Spleen (tissue), 11 donors: ENCODE measurements around the gene UBE2E2. TPM values are rescaled to one million over a fixed set of nuclear protein-coding genes. Genes with fewer than 3 reads are reported as not detected.

Experiments
- DNase-seq: peaks from one replicate; pipeline ENCODE4 v3.0.0-alpha.2; 2020
- H3K27ac ChIP-seq, 8 donors: fragments of 200-600 bp; sonication (generic) in 7 of 8; 1 replicate in 4 of 8; 2 replicates in 4 of 8; pipeline versions ENCODE4 v1.5.0 to v1.8.0; 2016 to 2021; ENCODE audit warnings: inconsistent platforms in 4 of 8, mild to moderate bottlenecking in 4 of 8, moderate library complexity in 1 of 8
- H3K27me3 ChIP-seq, 7 donors: fragments of 200-600 bp; sonication (generic) in 6 of 7; replicated peaks in 1 of 7; 1 replicate in 4 of 7; 2 replicates in 3 of 7; pipeline versions ENCODE4 v1.5.0 to v1.8.0; 2016 to 2021; ENCODE audit warnings: inconsistent platforms in 3 of 7, mild to moderate bottlenecking in 1 of 7
- H3K36me3 ChIP-seq, 6 donors: fragments of 200-600 bp; sonication (generic) in 5 of 6; 1 replicate in 4 of 6; 2 replicates in 2 of 6; pipeline versions ENCODE4 v1.5.0 to v1.8.0; 2016 to 2021; ENCODE audit warnings: inconsistent platforms in 2 of 6
- H3K4me1 ChIP-seq, 6 donors: fragments of 200-600 bp; sonication (generic) in 5 of 6; 1 replicate in 3 of 6; 2 replicates in 3 of 6; pipeline versions ENCODE4 v1.5.0 to v1.8.0; 2016 to 2021; ENCODE audit warnings: inconsistent platforms in 3 of 6
- H3K4me3 ChIP-seq, 8 donors: fragments of 200-600 bp; sonication (generic) in 7 of 8; 1 replicate in 4 of 8; 2 replicates in 4 of 8; pipeline versions ENCODE4 v1.5.0 to v1.8.0; 2016 to 2021; ENCODE audit warnings: inconsistent platforms in 4 of 8, mild to moderate bottlenecking in 4 of 8, moderate library complexity in 2 of 8
- H3K9me3 ChIP-seq, 8 donors: fragments of 200-600 bp; sonication (generic) in 7 of 8; 1 replicate in 4 of 8; 2 replicates in 4 of 8; pipeline versions ENCODE4 v1.5.0 to v1.8.0; 2016 to 2021; ENCODE audit warnings: inconsistent platforms in 4 of 8
- POLR2A ChIP-seq, 3 donors: fragments of 450-650 bp; IDR thresholded peaks; one replicate each; pipeline ENCODE4 v1.5.1; 2017; ENCODE audit warnings: antibody characterized with exemption in 3 of 3, mild to moderate bottlenecking in 1 of 3
- POLR2AphosphoS5 ChIP-seq, 3 donors: sonication (generic); formaldehyde crosslinking; IDR thresholded peaks; one replicate each; pipeline ENCODE4 v1.5.1; 2017; ENCODE audit warnings: antibody characterized with exemption in 3 of 3
- WGBS, 5 donors: extraction: QIAGEN DNeasy Blood & Tissue Kit in 3 of 5; methylation state at CpG; one replicate each; pipeline versions ENCODE4 v1.1.5 to v1.1.7; 2013 to 2018; 5-methylcytosine and 5-hydroxymethylcytosine counted together
- intact Hi-C: fragments of 100-400 bp; cut with DNase I; formaldehyde crosslinking; loops from one replicate; pipeline ENCODE4 v1.15.0; 2023; ENCODE audit warnings: low total_unique reads
- polyA plus RNA-seq, 3 donors: library from polyadenylated mRNA; stranded (reverse); fragments of 200-250 nt; gene quantifications; one replicate each; pipeline ENCODE4 v1.2.1, GENCODE V29; 2013
- total RNA-seq, 7 donors: library from RNA; depleted of rRNA in 3 of 7; stranded (reverse); fragments of >200 nt in 3 of 7; fragmentation: NEBNext Ultra II Directional in 4 of 7; extraction: Animal tissue kit (Norgen Biotek cat#: 25700) in 4 of 7; gene quantifications; one replicate each; pipeline versions ENCODE4 v1.1.0 to v1.2.1, GENCODE V29; 2016 to 2021
- TF ChIP-seq, protein P1 (sequence below), 11 experiments: fragments of 200-600 bp in 7 of 11; fragments of 450-650 bp in 4 of 11; sonication (generic) in 4 of 11; IDR thresholded peaks in 8 of 11; conservative IDR thresholded peaks in 3 of 11; 1 replicate in 7 of 11; 2 replicates in 4 of 11; pipeline versions ENCODE4 v1.4.0 to v1.8.0; 2016 to 2021; ENCODE audit warnings: antibody characterized with exemption in 11 of 11, inconsistent platforms in 4 of 11, mild to moderate bottlenecking in 1 of 11
- donor health status: healthy with polysubstance abuse.
- donor health status: DM: no; HTN: no; CAD: no; lungs with moderate emphysema.
- donor health status: DM: no; HTN: no; CAD: no.
- donor health status: Bipolar disorder and iron deficiency.
- donor health status: healthy.
- donor health status: DM: no; HTN: no; CAD: no.
- donor health status: DM: yes; HTN: yes; CAD: no.

The UBE2E2 gene
- total and polyA plus RNA-seq, 10 donors, result 27.9 to 87.6 (median 41.2) TPM

DNA sequence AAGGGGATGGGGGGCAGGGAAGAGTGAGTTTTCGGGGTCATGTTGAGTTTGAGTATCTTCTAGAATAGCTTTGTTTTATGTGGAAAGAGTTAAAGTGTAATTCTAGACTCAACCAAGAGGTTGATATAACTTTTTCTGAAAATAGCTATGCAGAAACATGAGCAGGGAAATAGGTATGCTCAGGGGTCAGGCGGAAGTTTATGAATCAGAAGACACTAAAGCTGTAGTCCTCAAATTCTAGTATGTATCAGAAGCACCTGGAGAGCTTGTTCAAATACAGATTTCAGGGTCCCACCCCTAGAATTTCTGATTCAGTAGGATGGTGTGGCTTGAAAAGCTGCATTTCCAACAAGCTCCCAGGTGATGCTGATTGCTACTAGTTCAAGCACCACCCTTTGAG, 37.6 kb upstream of the UBE2E2 start:
- no peak for DNase-seq
- 84 to 91% (median 87%) methylated on average over 2 of the region's 2 CpGs for WGBS, 5 donors
- Histone ChIP-seq H3K27ac (no peak overlapping the region), H3K27me3 (no peaks in the 10 kb centered on the region), H3K36me3 (no peaks in the 10 kb centered on the region), H3K9me3 (no peaks in the 10 kb centered on the region), H3K4me1 (peaks cover 0 to 8% (median 0%) of the 10 kb centered on the region in 6 donors), H3K4me3 (no peak overlapping the region)
- intact Hi-C loops, result no loop called here
- TF ChIP-seq, protein P1, sequence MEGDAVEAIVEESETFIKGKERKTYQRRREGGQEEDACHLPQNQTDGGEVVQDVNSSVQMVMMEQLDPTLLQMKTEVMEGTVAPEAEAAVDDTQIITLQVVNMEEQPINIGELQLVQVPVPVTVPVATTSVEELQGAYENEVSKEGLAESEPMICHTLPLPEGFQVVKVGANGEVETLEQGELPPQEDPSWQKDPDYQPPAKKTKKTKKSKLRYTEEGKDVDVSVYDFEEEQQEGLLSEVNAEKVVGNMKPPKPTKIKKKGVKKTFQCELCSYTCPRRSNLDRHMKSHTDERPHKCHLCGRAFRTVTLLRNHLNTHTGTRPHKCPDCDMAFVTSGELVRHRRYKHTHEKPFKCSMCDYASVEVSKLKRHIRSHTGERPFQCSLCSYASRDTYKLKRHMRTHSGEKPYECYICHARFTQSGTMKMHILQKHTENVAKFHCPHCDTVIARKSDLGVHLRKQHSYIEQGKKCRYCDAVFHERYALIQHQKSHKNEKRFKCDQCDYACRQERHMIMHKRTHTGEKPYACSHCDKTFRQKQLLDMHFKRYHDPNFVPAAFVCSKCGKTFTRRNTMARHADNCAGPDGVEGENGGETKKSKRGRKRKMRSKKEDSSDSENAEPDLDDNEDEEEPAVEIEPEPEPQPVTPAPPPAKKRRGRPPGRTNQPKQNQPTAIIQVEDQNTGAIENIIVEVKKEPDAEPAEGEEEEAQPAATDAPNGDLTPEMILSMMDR (IDR thresholded peaks at IDR 0.05 in 8 of 11, conservative IDR thresholded peaks at IDR 0.05 in 3 of 11), result no peak
- TF ChIP-seq POLR2AphosphoS5 (IDR thresholded peaks at IDR 0.05) (no peak), POLR2A (IDR thresholded peaks at IDR 0.05) (no peak)

DNA sequence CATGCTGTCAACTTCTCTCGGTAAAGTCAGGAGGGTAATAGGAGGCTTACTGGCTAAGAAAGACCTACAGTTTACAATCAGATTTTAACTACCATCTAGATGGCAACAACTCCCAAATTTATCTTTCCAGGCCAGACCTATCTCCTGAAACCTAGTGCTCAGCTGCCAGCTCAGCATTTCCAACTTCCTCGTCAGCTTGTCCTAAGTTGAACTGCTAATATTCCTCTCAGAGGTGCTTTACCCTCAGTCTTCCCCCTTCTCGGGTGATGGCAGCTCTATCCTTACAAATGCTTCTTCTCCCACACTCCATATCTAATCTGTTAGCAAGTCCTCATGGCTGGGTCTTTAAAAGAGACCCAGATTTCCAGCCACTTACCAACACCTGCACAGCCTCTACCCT, 36.9 kb upstream of the UBE2E2 start:
- Histone ChIP-seq H3K36me3 (no peaks in the 10 kb centered on the region), H3K27ac (no peak overlapping the region), H3K4me3 (no peak overlapping the region), H3K27me3 (no peaks in the 10 kb centered on the region), H3K4me1 (peaks cover 0 to 8% (median 0%) of the 10 kb centered on the region in 6 donors), H3K9me3 (no peaks in the 10 kb centered on the region)
- TF ChIP-seq, protein P1 (IDR thresholded peaks at IDR 0.05 in 8 of 11, conservative IDR thresholded peaks at IDR 0.05 in 3 of 11), result no peak
- TF ChIP-seq POLR2AphosphoS5 (IDR thresholded peaks at IDR 0.05), result no peak
- WGBS, 5 donors, result 44 to 66% (median 53%) methylated on average over 3 of the region's 3 CpGs
- intact Hi-C loops, result no loop called here
- no peak for DNase-seq

DNA sequence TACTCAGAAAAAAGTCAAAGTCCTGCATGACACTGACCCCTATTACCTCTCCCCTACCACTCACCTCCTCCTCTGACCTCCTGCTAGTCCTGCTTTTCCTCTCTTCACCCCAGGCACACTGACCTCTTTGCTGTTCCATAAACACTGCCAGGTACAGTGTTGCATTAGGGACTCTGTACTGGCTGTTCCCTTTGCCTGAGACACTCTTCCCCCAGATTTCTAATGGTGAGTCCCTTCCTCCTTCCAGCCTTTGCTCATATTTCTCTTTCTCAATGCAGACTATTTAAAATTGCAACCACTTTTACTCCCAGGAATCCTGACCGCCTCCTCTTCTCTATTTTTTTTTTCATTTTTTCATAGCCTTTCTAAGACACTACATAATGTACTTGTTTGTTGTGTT, 36.3 kb upstream of the UBE2E2 start:
- Histone ChIP-seq H3K36me3 (no peaks in the 10 kb centered on the region), H3K27me3 (no peaks in the 10 kb centered on the region), H3K9me3 (no peaks in the 10 kb centered on the region), H3K4me3 (no peak overlapping the region), H3K4me1 (peaks cover 0 to 8% (median 0%) of the 10 kb centered on the region in 6 donors), H3K27ac (no peak overlapping the region)
- no peak for DNase-seq
- intact Hi-C loops, result no loop called here
- 79 to 93% (median 88%) methylated on average over 1 of the region's 1 CpG for WGBS, 5 donors
- TF ChIP-seq, protein P1 (IDR thresholded peaks at IDR 0.05 in 8 of 11, conservative IDR thresholded peaks at IDR 0.05 in 3 of 11), result no peak
- no peak for TF ChIP-seq POLR2AphosphoS5 (IDR thresholded peaks at IDR 0.05)
- TF ChIP-seq POLR2A (IDR thresholded peaks at IDR 0.05), result no peak

DNA sequence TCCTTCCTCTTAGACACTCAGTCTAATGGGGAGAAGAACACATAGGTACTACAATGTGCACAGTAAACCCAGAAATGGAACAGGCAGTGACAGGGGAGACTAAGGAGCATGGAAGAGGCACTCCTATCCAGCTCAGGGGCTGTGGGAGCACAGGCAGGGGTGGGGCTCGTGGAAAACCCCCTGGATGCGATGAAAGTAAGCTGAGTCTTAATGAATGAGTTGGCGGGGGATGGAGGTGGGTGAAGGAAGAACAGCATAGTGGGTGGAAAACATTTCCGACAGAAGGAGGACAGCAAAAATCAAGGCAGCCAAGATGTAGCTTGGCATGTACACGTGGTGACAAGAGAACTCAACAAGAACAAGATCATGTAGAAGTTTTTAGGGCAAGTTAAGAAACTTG, 33.6 kb upstream of the UBE2E2 start:
- no peak overlapping the region for H3K27ac ChIP-seq
- no peak for DNase-seq
- H3K9me3 ChIP-seq, result no peaks in the 10 kb centered on the region
- no peaks in the 10 kb centered on the region for H3K4me1 ChIP-seq
- H3K4me3 ChIP-seq, result no peak overlapping the region
- WGBS, 5 donors, result 83 to 94% (median 89%) methylated on average over 5 of the region's 5 CpGs
- TF ChIP-seq POLR2AphosphoS5 (IDR thresholded peaks at IDR 0.05) (no peak), POLR2A (IDR thresholded peaks at IDR 0.05) (no peak)
- TF ChIP-seq, protein P1 (IDR thresholded peaks at IDR 0.05 in 8 of 11, conservative IDR thresholded peaks at IDR 0.05 in 3 of 11), result no peak
- no peaks in the 10 kb centered on the region for H3K36me3 ChIP-seq
- intact Hi-C loops, result no loop called here
- H3K27me3 ChIP-seq, result no peaks in the 10 kb centered on the region
